Gastrocnemius medialis (tissue), 4 donors: ENCODE results near the gene ST7L. TPM values are rescaled to one million over a fixed set of nuclear protein-coding genes. Genes with fewer than 3 reads are reported as not detected.

Experiments
- ATAC-seq, 2 donors: fragments of 150-250 bp; one replicate each; pipeline ENCODE4 v1.9.1; 2016
- DNase-seq, 2 donors: peaks; one replicate each; pipeline ENCODE4 v3.0.0-alpha.2; 2019
- H3K27ac ChIP-seq, 4 donors: fragments of 200-600 bp; sonication (generic); 1 replicate in 1 of 4; 2 replicates in 3 of 4; pipeline ENCODE4 v1.5.1; 2016 to 2018; ENCODE audit warnings: mild to moderate bottlenecking in 2 of 4, moderate library complexity in 1 of 4
- H3K27me3 ChIP-seq, 3 donors: fragments of 200-600 bp; sonication (generic) in 2 of 3; 1 replicate in 1 of 3; 2 replicates in 2 of 3; pipeline versions ENCODE4 v1.5.1 to v1.6.0; 2016 to 2019; ENCODE audit warnings: mild to moderate bottlenecking in 1 of 3, moderate library complexity in 1 of 3
- H3K36me3 ChIP-seq, 2 donors: fragments of 200-600 bp; sonication (generic) in 1 of 2; one replicate each; pipeline ENCODE4 v1.5.1; 2017 to 2018
- H3K4me1 ChIP-seq, 2 donors: fragments of 200-600 bp; sonication (generic) in 1 of 2; one replicate each; pipeline ENCODE4 v1.5.1; 2016 to 2017; ENCODE audit warnings: mild to moderate bottlenecking in 2 of 2
- H3K4me3 ChIP-seq, 4 donors: fragments of 200-600 bp; sonication (generic) in 3 of 4; 1 replicate in 1 of 4; 2 replicates in 3 of 4; pipeline ENCODE4 v1.5.1; 2016 to 2019; ENCODE audit warnings: mild to moderate bottlenecking in 2 of 4
- H3K9me3 ChIP-seq, 3 donors: fragments of 200-600 bp; sonication (generic) in 2 of 3; 1 replicate in 1 of 3; 2 replicates in 2 of 3; pipeline ENCODE4 v1.5.1; 2016 to 2019
- CTCF ChIP-seq, 5 experiments: fragments of 450-650 bp in 3 of 5; fragments of 200-600 bp in 2 of 5; sonication (generic) in 2 of 5; IDR thresholded peaks in 4 of 5; conservative IDR thresholded peaks in 1 of 5; 1 replicate in 4 of 5; 2 replicates in 1 of 5; pipeline ENCODE4 v1.5.1; 2016 to 2019; ENCODE audit warnings: antibody characterized with exemption in 5 of 5, mild to moderate bottlenecking in 3 of 5, moderate library complexity in 3 of 5
- POLR2A ChIP-seq, 2 donors: fragments of 450-650 bp; IDR thresholded peaks; one replicate each; pipeline ENCODE4 v1.6.1; 2017; ENCODE audit warnings: antibody characterized with exemption in 2 of 2, mild to moderate bottlenecking in 2 of 2, moderate library complexity in 2 of 2
- in situ Hi-C, 4 donors: fragments of 200-750 bp; cut with MboI; loops; one replicate each; pipeline versions ENCODE4 v1.15.0 to v1.8.0; 2017; ENCODE audit warnings: low sequenced_read_pairs in 4 of 4
- intact Hi-C: fragments of 100-400 bp; cut with DNase I; formaldehyde crosslinking; loops from one replicate; pipeline ENCODE4 v1.15.1; 2023; ENCODE audit warnings: low total_unique reads
- total RNA-seq, 4 donors: library from RNA; depleted of rRNA; stranded (reverse); fragments of >200 nt; gene quantifications; one replicate each; pipeline versions ENCODE4 v1.1.0 to v1.2.3, GENCODE V29; 2016

The ST7L gene
- total RNA-seq, 4 donors from 2014 or later, result 9.6 to 16.7 (median 15.0) TPM

GRCh38 chr1:112505400-112505785, 113.5 kb downstream of the ST7L start:
- peaks cover 4 to 17% of the 10 kb centered on the region in 2 donors for H3K4me1 ChIP-seq
- no peak for ATAC-seq
- DNase-seq, result no peak
- H3K4me3 ChIP-seq, result no peak overlapping the region
- peaks cover 31 to 49% (median 45%) of the 10 kb centered on the region in 3 donors for H3K27me3 ChIP-seq
- no peaks in the 10 kb centered on the region for H3K36me3 ChIP-seq
- intact Hi-C loops, result no loop called here
- TF ChIP-seq CTCF (IDR thresholded peaks at IDR 0.05 in 4 of 5, conservative IDR thresholded peaks at IDR 0.05 in 1 of 5), result no peak
- TF ChIP-seq POLR2A (IDR thresholded peaks at IDR 0.05), result no peak
- H3K9me3 ChIP-seq, result no peaks in the 10 kb centered on the region
- H3K27ac ChIP-seq, result no peak overlapping the region
- in situ Hi-C loops, result no loop called here

- intact Hi-C loops (no loop called here), in situ Hi-C loops (no loop called here)
- ATAC-seq (no peak), DNase-seq (no peak)
- Histone ChIP-seq H3K27ac (no peak overlapping the region), H3K9me3 (no peaks in the 10 kb centered on the region), H3K4me3 (no peak overlapping the region), H3K27me3 (peaks cover 26 to 45% (median 42%) of the 10 kb centered on the region in 3 donors), H3K36me3 (no peaks in the 10 kb centered on the region), H3K4me1 (peaks cover 4 to 17% of the 10 kb centered on the region in 2 donors)
- TF ChIP-seq CTCF (IDR thresholded peaks at IDR 0.05 in 4 of 5, conservative IDR thresholded peaks at IDR 0.05 in 1 of 5) (no peak), POLR2A (IDR thresholded peaks at IDR 0.05) (no peak)
These were observed 114.1 kb downstream of the ST7L start for GRCh38 chr1:112504661-112505399.

DNA sequence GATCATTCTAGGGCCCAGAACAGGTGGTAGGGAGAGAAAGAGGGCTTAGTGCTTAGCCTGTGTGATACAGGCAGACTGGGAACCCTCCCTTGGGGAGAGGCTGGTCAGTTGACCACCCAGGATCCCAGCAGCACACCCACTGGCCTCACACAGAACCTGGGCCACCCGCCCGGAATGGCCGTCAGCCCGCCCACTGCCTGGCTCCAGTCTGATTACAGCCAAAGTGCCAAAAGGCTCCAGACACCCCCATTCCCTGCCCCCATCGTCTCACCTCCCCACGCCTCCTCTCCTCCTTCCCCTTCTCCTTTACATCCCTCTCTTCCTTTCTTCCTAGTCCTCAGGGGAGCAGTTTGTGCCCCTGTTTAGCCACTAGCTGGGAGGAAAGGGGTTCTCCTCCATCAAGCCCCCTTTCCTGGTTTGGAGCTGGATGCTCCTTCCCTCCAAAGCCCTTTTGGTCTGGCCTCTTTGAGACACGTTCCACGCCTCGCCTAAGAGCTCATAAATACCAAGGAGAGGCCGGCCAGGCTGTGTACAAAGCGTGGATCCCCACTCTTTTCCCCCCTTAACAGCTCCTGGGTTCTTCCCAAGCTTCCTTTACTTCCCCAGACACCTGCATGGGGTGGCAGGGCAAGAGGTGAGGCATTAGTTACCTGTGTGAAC, 114.8 kb downstream of the ST7L start:
- no peak for ATAC-seq
- in situ Hi-C loops, result no loop called here
- H3K4me3 ChIP-seq, result no peak overlapping the region
- no peaks in the 10 kb centered on the region for H3K36me3 ChIP-seq
- intact Hi-C loops, result no loop called here
- peaks cover 4 to 17% of the 10 kb centered on the region in 2 donors for H3K4me1 ChIP-seq
- DNase-seq, result no peak
- H3K27me3 ChIP-seq, result peaks cover 19 to 38% (median 35%) of the 10 kb centered on the region in 3 donors
- H3K27ac ChIP-seq, result no peak overlapping the region
- no peak for TF ChIP-seq POLR2A (IDR thresholded peaks at IDR 0.05)
- no peak for TF ChIP-seq CTCF (IDR thresholded peaks at IDR 0.05 in 4 of 5, conservative IDR thresholded peaks at IDR 0.05 in 1 of 5)
- no peaks in the 10 kb centered on the region for H3K9me3 ChIP-seq

- H3K4me1 ChIP-seq, result peaks cover 4 to 11% of the 10 kb centered on the region in 2 donors
- DNase-seq, result no peak
- H3K9me3 ChIP-seq, result no peaks in the 10 kb centered on the region
- in situ Hi-C loops, result no loop called here
- no peak for TF ChIP-seq POLR2A (IDR thresholded peaks at IDR 0.05)
- TF ChIP-seq CTCF (IDR thresholded peaks at IDR 0.05 in 4 of 5, conservative IDR thresholded peaks at IDR 0.05 in 1 of 5), result no peak
- no peak overlapping the region for H3K4me3 ChIP-seq
- ATAC-seq, result no peak
- peaks cover 8 to 25% (median 22%) of the 10 kb centered on the region in 3 donors for H3K27me3 ChIP-seq
- intact Hi-C loops, result no loop called here
- H3K27ac ChIP-seq, result no peak overlapping the region
- H3K36me3 ChIP-seq, result no peaks in the 10 kb centered on the region
These were observed 116.1 kb downstream of the ST7L start for GRCh38 chr1:112502826-112503225.
